ENCODE measurements around the gene SOX8. TPM values are rescaled to one million over a fixed set of nuclear protein-coding genes. Genes with fewer than 3 reads are reported as not detected.
"Not testable (repeated sequence)": the region's sequence is repeated elsewhere in the genome, so short reads cannot be mapped to it uniquely, and the experiment has no call there.

SOX8 gene
- total RNA-seq, 1 experiment from 2014 or later = 5.2 TPM

DNA sequence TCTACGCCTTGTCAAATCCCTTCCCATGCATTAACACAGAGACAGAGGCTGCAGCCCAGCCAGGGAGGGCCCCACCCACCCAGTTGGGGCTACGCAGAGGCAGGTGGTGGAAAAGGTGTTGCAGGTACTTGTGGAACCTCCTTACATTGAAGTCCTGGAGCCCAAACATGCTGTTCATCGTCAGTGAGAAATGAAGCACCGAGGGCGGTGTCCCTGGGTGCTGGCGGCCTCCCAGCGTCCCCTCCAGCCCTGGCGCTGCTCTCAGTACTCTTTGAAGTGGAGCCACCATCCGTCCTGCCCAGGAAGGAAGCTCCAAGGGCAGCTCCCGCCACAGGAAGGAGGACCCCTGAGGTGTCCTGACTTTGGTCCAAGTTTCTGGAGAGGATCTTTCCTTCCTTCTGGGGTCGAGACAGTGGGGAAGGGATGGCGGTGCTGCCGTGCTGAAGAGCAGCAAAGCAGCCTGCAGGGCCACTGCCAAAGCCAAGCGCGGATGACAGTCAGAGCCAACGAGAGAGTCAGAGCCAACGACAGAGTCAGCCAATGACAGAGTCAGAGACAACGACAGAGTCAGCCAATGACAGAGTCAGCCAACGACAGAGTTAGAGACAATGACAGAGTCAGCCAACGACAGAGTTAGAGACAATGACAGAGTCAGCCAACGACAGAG is 34.2 kb upstream of the SOX8 start:
- TF ChIP-seq, protein P1, sequence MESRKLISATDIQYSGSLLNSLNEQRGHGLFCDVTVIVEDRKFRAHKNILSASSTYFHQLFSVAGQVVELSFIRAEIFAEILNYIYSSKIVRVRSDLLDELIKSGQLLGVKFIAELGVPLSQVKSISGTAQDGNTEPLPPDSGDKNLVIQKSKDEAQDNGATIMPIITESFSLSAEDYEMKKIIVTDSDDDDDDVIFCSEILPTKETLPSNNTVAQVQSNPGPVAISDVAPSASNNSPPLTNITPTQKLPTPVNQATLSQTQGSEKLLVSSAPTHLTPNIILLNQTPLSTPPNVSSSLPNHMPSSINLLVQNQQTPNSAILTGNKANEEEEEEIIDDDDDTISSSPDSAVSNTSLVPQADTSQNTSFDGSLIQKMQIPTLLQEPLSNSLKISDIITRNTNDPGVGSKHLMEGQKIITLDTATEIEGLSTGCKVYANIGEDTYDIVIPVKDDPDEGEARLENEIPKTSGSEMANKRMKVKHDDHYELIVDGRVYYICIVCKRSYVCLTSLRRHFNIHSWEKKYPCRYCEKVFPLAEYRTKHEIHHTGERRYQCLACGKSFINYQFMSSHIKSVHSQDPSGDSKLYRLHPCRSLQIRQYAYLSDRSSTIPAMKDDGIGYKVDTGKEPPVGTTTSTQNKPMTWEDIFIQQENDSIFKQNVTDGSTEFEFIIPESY (IDR thresholded peaks at IDR 0.05; ENCODE audit: extremely low read depth, insufficient replicate concordance, low read length) = no peak
- TF ChIP-seq CEBPB (IDR thresholded peaks at IDR 0.05; ENCODE audit: low read depth) (no peak), ZFX (IDR thresholded peaks at IDR 0.05) (no peak), CBX3 (IDR thresholded peaks at IDR 0.05; ENCODE audit: low read depth) (no peak), POLR2A (IDR thresholded peaks at IDR 0.05; ENCODE audit: borderline replicate concordance, extremely low read depth, insufficient read depth, insufficient read length) (no peak), ELF1 (IDR thresholded peaks at IDR 0.05; ENCODE audit: borderline replicate concordance, low read depth) (no peak), SRF (IDR thresholded peaks at IDR 0.05; ENCODE audit: low read depth) (no peak), MAX (IDR thresholded peaks at IDR 0.05) (no peak), EGR1 (IDR thresholded peaks at IDR 0.05; ENCODE audit: low read depth) (no peak), EZH2phosphoT487 (IDR thresholded peaks at IDR 0.05; ENCODE audit: borderline replicate concordance) (no peak), EZH2 (IDR thresholded peaks at IDR 0.05) (no peak)
- TF ChIP-seq, protein P2, sequence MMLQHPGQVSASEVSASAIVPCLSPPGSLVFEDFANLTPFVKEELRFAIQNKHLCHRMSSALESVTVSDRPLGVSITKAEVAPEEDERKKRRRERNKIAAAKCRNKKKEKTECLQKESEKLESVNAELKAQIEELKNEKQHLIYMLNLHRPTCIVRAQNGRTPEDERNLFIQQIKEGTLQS (IDR thresholded peaks at IDR 0.05) = no peak
- Histone ChIP-seq H4K20me1 (ENCODE audit: insufficient read depth) (no peaks in the 10 kb centered on the region), H3K27me3 (ENCODE audit: insufficient read depth, low read length) (no peaks in the 10 kb centered on the region), H3K4me3 (replicated peaks in 1 of 2; ENCODE audit: low read depth in 1 of 2, low read length in 2 of 2) (no peak overlapping the region), H3K79me2 (ENCODE audit: insufficient read depth, low read length) (no peaks in the 10 kb centered on the region), H2AFZ (ENCODE audit: low read depth, low read length, poor library complexity, severe bottlenecking) (no peak overlapping the region), H3K9ac (ENCODE audit: low read length) (no peak overlapping the region), H3K4me2 (ENCODE audit: low read length) (no peak overlapping the region), H3K4me1 (ENCODE audit: control insufficient read depth in 1 of 2, insufficient read depth in 2 of 2, low read length in 2 of 2) (no peaks in the 10 kb centered on the region), H3K9me2 (ENCODE audit: insufficient read depth) (no peaks in the 10 kb centered on the region), H3K9me3 (ENCODE audit: control insufficient read depth in 1 of 2, insufficient read depth in 1 of 2, low read depth in 1 of 2, low read length in 2 of 2) (no peaks in the 10 kb centered on the region), H3K27ac (ENCODE audit: low read depth, low read length) (no peak overlapping the region), H3K36me3 (ENCODE audit: control insufficient read depth in 1 of 2, insufficient read depth in 2 of 2, low read length in 2 of 2) (no peaks in the 10 kb centered on the region; a peak in 1 of 4 replicates)
- BruUV-seq (replicated peaks) = no TSS peak
- DNase-seq (ENCODE audit: low read depth, low spot score) (no peak), ATAC-seq (no peak)
- ChIA-PET RAD21 (ENCODE audit: low non-redundant PET in 1 of 2, low total read pairs in 2 of 2, uncharacterized antibody in 2 of 2, unreplicated experiment in 2 of 2) (no interaction called here), POLR2A (no interaction called here), CTCF (no interaction called here)
- intact Hi-C loops (cut with micrococcal nuclease) = no loop called here

GRCh38 chr16:947922-948303 is 33.7 kb upstream of the SOX8 start:
- DNase-seq (ENCODE audit: low read depth, low spot score); H3K36me3 ChIP-seq (ENCODE audit: control insufficient read depth in 1 of 2, insufficient read depth in 2 of 2, low read length in 2 of 2); CTCF ChIA-PET; BruUV-seq (replicated peaks); H3K79me2 ChIP-seq (ENCODE audit: insufficient read depth, low read length); H3K4me3 ChIP-seq (replicated peaks in 1 of 2; ENCODE audit: low read depth in 1 of 2, low read length in 2 of 2); POLR2A ChIA-PET; H3K4me1 ChIP-seq (ENCODE audit: control insufficient read depth in 1 of 2, insufficient read depth in 2 of 2, low read length in 2 of 2); H3K9ac ChIP-seq (ENCODE audit: low read length); H4K20me1 ChIP-seq (ENCODE audit: insufficient read depth); intact Hi-C loops (cut with micrococcal nuclease); H3K27ac ChIP-seq (ENCODE audit: low read depth, low read length); ATAC-seq; H2AFZ ChIP-seq (ENCODE audit: low read depth, low read length, poor library complexity, severe bottlenecking); H3K9me3 ChIP-seq (ENCODE audit: control insufficient read depth in 1 of 2, insufficient read depth in 1 of 2, low read depth in 1 of 2, low read length in 2 of 2); RAD21 ChIA-PET (ENCODE audit: low non-redundant PET in 1 of 2, low total read pairs in 2 of 2, uncharacterized antibody in 2 of 2, unreplicated experiment in 2 of 2); H3K9me2 ChIP-seq (ENCODE audit: insufficient read depth); H3K27me3 ChIP-seq (ENCODE audit: insufficient read depth, low read length); H3K4me2 ChIP-seq (ENCODE audit: low read length): not testable (repeated sequence)

DNA sequence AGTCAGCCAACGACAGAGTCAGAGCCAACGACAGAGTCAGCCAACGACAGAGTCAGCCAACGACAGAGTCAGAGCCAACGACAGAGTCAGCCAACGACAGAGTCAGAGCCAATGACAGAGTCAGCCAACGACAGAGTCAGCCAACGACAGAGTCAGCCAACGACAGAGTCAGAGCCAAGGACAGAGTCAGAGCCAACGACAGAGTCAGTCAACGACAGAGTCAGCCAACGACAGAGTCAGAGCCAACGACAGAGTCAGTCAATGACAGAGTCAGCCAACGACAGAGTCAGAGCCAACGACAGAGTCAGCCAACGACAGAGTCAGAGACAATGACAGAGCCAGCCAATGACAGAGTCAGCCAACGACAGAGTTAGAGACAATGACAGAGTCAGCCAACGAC is 32.8 kb upstream of the SOX8 start:
- BruUV-seq (replicated peaks); intact Hi-C loops (cut with micrococcal nuclease); DNase-seq (ENCODE audit: low read depth, low spot score); H3K9ac ChIP-seq (ENCODE audit: low read length); H3K27me3 ChIP-seq (ENCODE audit: insufficient read depth, low read length); H3K4me3 ChIP-seq (replicated peaks in 1 of 2; ENCODE audit: low read depth in 1 of 2, low read length in 2 of 2); POLR2A ChIA-PET; H2AFZ ChIP-seq (ENCODE audit: low read depth, low read length, poor library complexity, severe bottlenecking); H3K36me3 ChIP-seq (ENCODE audit: control insufficient read depth in 1 of 2, insufficient read depth in 2 of 2, low read length in 2 of 2); H3K9me2 ChIP-seq (ENCODE audit: insufficient read depth); H3K9me3 ChIP-seq (ENCODE audit: control insufficient read depth in 1 of 2, insufficient read depth in 1 of 2, low read depth in 1 of 2, low read length in 2 of 2); H3K27ac ChIP-seq (ENCODE audit: low read depth, low read length); RAD21 ChIA-PET (ENCODE audit: low non-redundant PET in 1 of 2, low total read pairs in 2 of 2, uncharacterized antibody in 2 of 2, unreplicated experiment in 2 of 2); H4K20me1 ChIP-seq (ENCODE audit: insufficient read depth); CTCF ChIA-PET; H3K4me2 ChIP-seq (ENCODE audit: low read length); H3K4me1 ChIP-seq (ENCODE audit: control insufficient read depth in 1 of 2, insufficient read depth in 2 of 2, low read length in 2 of 2); ATAC-seq; H3K79me2 ChIP-seq (ENCODE audit: insufficient read depth, low read length): not testable (repeated sequence)
